Omental fat pad (tissue), 4 donors: ENCODE measurements around the gene TNRC6B. TPM values are rescaled to one million over a fixed set of nuclear protein-coding genes. Genes with fewer than 3 reads are reported as not detected.

ENCODE experiments used
- ATAC-seq: fragments of 150-250 bp; one replicate; pipeline ENCODE4 v1.9.1; 2016; ENCODE audit warnings: mild to moderate bottlenecking, moderate library complexity; ENCODE audit not compliant: low FRiP score
- DNase-seq: peaks from one replicate; pipeline ENCODE4 v3.0.0-alpha.2; 2019; ENCODE audit warnings: low spot score
- total RNA-seq, 4 donors: library from RNA; depleted of rRNA; stranded (reverse); fragments of >200 nt; gene quantifications; one replicate each; pipeline ENCODE4 v1.1.0, GENCODE V29; 2016
- TF ChIP-seq, protein P1 (sequence below), 3 donors: fragments of 450-650 bp; IDR thresholded peaks; one replicate each; pipeline ENCODE4 v1.5.1; 2016 to 2017; ENCODE audit warnings: antibody characterized with exemption in 3 of 3, mild to moderate bottlenecking in 3 of 3, moderate library complexity in 2 of 3

The TNRC6B gene
- total RNA-seq, 4 donors from 2014 or later, result 17.2 to 57.8 (median 31.9) TPM

DNA sequence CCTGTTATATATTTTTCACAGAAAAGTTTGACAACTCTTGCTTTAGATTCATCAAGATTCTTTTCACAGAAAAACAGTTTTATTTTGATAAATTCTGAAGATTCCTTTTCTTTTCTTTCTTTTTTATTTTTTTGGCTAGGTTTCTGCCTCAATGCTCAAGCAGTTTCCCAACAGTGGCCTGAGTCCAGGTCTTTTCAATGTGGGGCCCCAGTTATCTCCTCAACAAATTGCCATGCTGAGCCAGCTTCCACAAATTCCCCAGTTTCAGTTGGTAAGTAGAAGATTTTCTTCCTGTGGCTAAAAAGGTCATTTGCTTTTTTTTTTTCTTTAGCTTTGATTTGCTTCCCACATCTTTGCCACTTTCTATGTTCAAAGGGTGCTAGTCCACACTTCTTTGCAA is 122.6 kb downstream of the TNRC6B start:
- no peak for ATAC-seq
- no peak for DNase-seq
- TF ChIP-seq, protein P1, sequence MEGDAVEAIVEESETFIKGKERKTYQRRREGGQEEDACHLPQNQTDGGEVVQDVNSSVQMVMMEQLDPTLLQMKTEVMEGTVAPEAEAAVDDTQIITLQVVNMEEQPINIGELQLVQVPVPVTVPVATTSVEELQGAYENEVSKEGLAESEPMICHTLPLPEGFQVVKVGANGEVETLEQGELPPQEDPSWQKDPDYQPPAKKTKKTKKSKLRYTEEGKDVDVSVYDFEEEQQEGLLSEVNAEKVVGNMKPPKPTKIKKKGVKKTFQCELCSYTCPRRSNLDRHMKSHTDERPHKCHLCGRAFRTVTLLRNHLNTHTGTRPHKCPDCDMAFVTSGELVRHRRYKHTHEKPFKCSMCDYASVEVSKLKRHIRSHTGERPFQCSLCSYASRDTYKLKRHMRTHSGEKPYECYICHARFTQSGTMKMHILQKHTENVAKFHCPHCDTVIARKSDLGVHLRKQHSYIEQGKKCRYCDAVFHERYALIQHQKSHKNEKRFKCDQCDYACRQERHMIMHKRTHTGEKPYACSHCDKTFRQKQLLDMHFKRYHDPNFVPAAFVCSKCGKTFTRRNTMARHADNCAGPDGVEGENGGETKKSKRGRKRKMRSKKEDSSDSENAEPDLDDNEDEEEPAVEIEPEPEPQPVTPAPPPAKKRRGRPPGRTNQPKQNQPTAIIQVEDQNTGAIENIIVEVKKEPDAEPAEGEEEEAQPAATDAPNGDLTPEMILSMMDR (IDR thresholded peaks at IDR 0.05), result no peak

DNA sequence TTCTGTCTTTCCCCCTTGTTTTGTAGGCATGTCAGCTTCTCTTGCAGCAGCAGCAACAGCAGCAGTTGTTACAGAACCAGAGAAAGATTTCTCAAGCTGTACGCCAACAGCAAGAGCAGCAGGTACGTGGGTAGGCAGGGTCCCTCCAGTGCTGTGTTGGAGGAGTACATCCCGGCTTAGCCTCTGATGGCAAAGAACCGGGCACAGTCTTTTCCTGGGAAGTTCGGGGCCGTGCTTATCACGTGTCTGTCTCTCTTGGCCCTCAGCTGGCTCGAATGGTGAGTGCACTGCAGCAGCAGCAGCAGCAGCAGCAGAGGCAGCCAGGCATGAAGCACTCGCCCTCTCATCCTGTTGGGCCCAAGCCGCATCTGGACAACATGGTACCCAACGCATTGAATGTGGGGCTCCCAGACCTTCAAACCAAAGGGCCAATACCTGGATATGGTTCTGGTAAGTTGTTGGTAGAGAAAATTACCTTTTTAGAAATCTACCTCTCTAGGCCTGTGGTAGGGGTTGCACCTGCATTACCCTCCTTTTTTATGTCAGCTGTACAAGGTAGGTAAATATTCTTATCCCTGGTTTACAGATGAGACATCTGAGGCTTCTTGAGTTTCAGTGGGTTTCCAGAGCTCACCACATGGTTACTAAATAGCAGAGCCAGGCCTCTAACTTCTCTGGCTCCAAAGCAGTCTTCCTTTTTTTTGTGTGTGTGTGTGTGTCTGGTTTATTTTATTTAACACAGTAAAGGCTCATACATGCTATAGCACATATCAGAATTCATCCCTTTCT is 123.4 kb downstream of the TNRC6B start:
- TF ChIP-seq, protein P1 (IDR thresholded peaks at IDR 0.05), result no peak
- DNase-seq (no peak), ATAC-seq (no peak)

DNA sequence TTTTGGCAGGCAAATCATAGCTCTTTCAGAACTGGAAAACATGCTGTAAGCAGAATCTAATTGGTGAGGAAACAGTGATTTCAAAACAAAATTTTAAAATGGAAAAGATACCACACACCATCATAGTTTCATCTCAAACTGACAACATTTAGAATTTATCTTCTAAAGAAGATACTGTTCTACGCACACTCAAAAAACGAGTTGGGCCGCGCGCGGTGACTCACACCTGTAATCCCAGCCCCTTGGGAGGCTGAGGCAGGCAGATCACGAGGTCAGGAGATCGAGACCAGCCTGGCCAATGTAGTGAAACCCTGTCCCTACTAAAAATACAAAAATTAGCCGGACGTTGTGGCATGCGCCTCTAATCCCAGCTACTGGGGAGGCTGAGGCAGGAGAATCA is 124.4 kb downstream of the TNRC6B start:
- no peak for DNase-seq
- TF ChIP-seq, protein P1 (IDR thresholded peaks at IDR 0.05), result no peak
- no peak for ATAC-seq

DNA sequence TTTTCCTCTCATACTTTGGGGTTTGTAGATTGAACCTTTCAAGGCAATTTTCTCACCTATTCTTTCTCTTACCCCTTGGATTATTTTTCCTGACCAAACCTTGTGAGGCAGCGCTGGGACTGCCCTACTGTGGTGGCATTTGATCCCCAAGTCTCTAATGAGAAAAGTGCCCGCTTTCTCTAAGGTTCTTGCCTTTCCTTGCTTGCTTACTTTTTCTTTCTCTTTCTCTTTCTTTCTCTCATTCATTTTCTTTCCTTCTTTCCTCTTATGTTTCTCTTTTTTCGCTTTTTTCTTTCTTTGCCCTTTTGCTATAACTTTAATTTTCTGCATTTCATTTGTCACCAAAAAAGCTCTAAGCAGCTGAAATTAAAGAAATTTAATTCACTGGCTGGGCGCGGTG is 127.9 kb downstream of the TNRC6B start:
- ATAC-seq, result no peak
- no peak for DNase-seq

DNA sequence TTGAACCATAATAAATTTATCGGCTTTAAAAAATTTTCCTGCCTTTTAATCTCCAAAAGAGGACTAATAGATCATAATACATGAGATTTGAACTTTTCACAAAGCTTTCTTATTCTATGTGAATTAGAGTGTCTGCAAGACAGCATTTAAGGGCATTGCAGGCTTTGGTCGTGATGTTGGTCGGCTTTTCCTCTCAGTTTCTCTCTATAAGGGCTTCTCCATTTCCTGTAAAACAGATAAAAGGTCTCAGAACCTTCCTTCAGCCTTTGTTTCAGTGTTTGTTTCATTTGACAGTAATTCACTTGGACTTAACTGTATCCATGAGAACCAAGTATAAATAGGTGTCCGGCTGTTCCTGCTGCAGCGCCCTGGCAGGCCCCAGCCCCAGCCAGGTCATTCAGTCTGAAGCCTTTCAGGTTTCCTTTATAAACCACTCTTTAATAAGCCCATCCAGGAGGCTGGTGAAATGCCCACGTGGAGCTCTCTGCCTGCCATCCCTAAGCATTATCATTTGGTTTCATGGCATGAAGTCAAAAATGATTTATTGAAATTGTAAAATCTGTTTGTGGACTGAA is 131.4 kb downstream of the TNRC6B start:
- no peak for DNase-seq
- TF ChIP-seq, protein P1 (IDR thresholded peaks at IDR 0.05), result no peak
- no peak for ATAC-seq

More for the DNA sequence above, 127.9 kb downstream of the TNRC6B start:
- TF ChIP-seq, protein P1 (IDR thresholded peaks at IDR 0.05), result no peak

DNA sequence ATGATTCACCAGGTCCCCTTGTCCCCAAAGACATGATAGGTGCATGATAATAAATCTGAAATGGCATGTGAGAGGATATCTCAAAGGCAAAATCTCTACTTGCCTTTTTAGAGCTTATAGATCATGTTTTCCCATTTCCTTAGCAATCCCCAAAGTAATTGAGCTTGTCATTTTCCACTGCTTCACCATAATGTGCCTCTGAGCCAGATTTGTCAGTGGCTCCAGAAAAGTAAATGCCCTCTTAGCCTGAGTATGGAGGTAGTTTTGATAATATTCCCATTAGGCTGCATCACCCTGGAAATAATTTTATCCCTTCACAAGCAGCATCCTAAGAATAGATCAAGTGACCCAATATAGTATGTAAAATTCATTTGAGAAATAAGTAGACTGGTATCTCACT is 131.9 kb downstream of the TNRC6B start:
- ATAC-seq, result no peak
- TF ChIP-seq, protein P1 (IDR thresholded peaks at IDR 0.05), result no peak
- no peak for DNase-seq
